G401 (cell line): ENCODE measurements around the gene ZNF212. TPM values are rescaled to one million over a fixed set of nuclear protein-coding genes. Genes with fewer than 3 reads are reported as not detected.

Experiments used
- DNase-seq: peaks from one replicate; pipeline ENCODE4 v3.0.0-alpha.2; 2015; ENCODE audit warnings: low spot score
- in situ Hi-C: cut with HindIII; loops from 2 replicates; pipeline ENCODE4 v1.10.0; 2016; ENCODE audit warnings: low sequenced_read_pairs, mixed read lengths
- total RNA-seq: library from RNA; depleted of rRNA; stranded (reverse); fragments of >200 nt; shearing (Covaris generic); gene quantifications from 2 replicates; pipeline ENCODE4 v1.2.3, GENCODE V29; 2014; rRNA removed

Gene ZNF212
- 11.6 and 15.9 TPM in 2 replicates for total RNA-seq

DNA sequence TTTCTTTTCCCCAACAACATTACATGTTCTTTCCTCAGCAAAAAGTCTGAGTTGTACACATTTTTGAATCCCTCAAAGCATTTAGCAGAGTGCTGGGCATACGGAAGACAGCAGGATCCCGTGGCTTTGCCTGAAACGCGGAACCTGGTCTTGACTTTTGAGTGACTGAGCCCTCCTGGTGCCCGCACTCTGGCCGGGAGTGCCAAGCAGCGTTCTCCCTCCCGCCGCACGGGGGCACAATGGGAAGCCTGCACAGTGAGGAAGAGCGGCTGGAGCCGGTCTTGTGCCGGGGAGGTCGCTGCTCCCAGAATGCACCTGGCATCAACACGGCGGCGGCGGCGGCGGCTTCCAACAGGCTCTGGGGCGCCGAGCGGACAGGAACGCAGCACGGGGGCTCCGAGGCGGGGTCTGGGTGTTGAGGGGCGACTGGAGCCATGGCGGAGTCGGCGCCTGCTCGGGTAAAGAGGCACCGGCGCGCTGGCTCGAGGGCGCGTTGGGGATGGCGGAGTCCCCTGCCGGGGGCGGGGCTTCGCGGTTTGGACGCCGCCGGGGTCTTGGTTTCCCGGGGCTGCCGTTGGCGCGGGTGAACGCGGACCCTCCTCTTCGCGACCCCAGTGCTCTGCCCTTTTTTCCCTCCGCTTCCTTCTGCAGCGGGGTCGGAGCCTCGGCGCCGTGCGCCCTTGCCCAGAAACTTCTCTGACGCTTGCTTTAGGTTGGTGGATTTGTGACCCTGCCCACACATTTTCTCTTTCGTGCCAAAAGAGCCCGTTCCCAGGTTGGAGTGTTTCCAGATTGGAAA lies at the start of gene ZNF212:
ZNF212 (plus strand) TSS at position 307 of the 799 bp plus-strand sequence; CDS start at position 435, 128 bp downstream.
- peak; percentile 92 for DNase-seq
- in situ Hi-C loops = no loop called here

DNA sequence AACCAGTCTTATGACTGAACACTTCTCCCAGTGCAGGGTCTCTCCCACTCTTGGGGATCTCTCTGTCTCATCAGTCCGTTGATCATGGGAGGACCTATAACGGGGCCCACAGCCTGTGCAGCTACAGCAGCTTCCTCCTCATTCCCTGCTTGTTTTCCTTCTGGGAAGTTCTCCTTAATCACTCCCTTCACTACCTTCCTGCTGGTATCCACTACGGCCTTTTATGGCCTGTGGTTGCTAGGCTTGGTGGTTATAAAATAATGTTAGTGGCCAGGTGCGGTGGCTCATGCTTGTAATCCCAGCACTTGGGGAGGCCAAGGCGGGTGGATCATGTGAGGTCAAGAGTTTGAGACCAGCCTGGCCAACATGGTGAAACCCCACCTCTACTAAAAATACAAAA lies 47.6 kb upstream of the ZNF212 start:
- DNase-seq = no peak
- in situ Hi-C loops = no loop called here

DNA sequence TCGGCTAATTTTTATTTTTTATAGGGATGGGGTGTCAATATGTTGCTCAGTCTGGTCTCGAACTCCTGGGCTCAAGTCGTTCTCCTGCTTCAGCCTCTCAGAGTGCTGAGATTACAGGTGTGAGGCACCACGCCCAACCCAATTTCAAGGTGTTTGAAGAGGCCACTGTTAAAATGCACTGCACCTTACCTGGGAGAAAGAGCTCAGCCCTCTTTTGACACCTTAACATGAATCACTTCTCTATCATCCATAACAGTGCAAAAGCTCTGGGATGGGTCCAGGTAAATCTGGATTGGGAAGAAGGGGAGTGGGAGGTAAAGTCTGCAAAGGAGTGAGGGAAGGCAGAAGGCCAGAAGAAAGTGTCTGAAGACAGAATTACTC lies 44.7 kb upstream of the ZNF212 start:
- in situ Hi-C loops = no loop called here
- no peak for DNase-seq

DNA sequence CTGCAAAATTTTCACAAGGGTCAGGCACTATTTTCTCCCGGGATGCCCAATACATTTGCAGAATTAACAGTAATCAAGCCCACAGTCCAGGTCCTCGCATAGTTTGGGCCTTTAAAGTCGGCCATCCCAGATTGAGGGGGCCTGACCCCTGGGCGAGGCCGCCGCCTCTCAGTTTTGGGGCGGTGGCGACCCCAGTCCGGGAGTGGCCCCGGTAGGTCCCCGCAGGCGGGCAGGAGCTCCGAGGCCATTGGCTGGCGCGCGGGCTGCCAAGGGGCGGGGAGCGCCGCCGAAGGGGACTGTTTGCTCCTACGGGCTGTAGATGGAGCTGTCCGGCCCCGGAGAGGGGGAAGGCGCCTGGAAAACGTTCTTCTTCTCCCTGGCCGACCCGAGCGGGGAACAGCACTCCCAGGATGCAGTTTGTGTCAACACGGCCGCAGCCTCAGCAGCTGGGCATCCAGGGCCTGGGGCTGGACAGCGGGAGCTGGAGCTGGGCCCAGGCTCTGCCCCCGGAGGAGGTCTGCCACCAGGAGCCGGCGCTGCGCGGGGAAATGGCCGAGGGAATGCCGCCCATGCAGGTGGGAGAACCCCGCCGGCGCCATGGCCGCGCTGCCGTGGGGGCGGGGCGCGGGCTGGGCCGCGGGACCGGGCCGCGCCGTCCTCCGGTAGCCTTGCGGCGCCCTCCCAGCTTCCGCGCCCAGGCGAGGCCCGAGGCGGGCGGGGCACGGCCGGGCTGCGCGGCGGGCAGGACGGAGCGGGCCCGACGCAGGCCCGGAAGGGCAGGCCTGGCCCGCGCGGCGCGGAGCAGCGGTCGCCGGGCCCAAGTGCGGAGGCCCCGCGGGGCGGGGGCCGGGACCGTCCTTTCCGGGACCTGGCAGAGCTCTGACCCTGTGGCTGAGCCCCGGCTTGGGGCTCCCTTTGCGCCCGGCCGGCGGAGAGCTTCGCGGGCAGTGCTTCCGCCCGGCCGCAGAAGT lies 44.0 kb upstream of the ZNF212 start, which contains the start of gene ZNF282:
ZNF282 (plus strand) TSS at position 367 of the 971 bp plus-strand sequence; CDS start at position 411, 44 bp downstream.
- DNase-seq = peak; percentile 91
- in situ Hi-C loops = no loop called here

DNA sequence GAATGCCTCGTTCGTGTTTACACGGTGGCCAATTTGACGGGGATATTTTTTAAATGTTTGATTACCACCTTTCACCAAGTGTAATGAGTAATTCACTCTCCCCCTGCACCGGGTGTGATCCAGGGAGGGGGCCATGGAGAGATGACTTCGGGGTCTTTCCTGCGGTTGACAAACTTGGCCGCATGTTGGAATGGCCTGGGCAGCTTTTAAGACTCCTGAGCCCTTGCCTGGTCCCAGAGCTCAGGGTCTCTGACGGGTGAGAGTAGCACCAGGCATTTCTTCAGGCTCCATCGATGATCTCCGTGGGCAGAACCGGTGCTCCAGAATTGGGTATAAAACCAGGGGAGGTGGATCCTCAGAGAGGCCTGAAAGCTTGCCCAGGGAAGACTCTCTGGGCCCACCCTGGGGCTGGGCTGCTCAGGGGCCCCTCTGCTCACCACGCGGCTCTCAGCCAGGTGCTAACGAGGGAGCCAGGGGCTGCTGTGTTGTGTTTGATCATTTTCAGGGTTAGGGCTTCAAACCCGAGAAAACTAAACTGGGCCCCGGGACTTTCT lies 43.2 kb upstream of the ZNF212 start:
- in situ Hi-C loops = no loop called here
- DNase-seq = no peak

DNA sequence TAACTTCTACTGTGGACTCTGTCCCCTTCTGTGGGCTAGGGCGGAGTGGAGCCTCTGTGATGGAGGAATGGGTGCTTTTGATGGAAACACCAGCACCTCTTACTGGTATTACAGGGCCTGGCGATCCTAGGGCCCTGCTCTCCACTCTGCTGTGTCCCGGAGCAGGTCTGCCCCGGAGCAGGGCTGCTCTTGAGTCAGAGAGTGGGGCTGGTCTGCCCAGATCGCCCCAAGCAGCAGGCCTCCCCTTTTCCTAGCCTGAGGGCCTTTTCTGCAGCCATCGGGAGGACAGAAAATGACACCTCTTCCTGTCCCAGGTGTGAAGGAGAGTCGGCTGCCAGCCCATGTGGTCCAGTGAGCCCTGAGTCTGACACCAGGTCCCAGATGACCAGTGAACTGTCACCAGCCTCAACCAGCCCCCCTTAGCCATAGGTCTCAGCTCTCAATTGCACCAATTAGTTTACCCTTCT lies 42.7 kb upstream of the ZNF212 start:
- in situ Hi-C loops = no loop called here
- DNase-seq = no peak

DNA sequence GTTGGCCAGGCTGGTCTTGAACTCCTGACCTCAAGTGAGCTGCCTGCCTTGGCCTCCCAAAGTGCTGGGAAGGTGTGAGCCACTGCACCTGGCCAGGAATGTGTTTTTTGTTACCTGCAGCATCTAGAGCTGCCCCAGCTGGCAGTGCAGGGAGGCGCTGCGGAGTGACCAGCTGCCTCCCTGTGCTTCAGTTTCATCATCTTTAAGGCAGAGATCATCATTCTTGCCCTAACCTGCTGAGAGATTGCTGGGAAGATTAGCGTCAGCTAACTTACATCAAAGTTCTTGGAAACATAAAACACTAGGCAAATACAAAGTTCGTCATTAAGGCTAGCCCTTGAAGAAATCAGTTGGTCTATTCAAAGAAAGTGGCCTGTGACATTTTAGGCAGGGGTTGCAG lies 41.8 kb upstream of the ZNF212 start:
- in situ Hi-C loops = no loop called here

DNA sequence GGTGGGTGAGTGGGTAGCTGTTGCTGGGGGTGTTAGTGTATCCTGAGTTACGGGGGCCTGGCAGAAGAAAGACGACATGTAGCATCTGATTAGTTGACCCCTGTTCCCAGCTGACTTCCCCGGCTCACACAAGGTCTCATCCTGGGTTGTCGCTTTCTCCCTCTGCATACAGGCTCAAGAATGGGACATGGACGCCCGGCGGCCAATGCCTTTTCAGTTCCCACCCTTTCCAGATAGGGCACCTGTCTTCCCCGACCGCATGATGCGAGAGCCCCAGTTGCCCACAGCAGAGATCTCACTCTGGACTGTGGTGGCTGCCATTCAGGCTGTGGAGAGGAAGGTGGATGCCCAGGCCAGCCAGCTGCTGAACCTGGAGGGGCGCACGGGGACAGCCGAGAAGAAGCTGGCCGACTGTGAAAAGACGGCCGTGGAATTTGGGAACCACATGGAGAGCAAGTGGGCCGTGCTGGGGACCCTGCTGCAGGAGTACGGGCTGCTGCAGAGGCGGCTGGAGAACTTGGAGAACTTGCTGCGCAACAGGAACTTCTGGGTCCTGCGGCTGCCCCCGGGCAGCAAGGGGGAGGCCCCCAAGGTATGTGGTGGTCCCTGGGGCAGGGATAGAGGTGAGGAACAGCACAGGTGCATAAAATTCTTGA lies 41.2 kb upstream of the ZNF212 start:
- in situ Hi-C loops = no loop called here
- no peak for DNase-seq

More for the DNA sequence above, 41.8 kb upstream of the ZNF212 start:
- no peak for DNase-seq

DNA sequence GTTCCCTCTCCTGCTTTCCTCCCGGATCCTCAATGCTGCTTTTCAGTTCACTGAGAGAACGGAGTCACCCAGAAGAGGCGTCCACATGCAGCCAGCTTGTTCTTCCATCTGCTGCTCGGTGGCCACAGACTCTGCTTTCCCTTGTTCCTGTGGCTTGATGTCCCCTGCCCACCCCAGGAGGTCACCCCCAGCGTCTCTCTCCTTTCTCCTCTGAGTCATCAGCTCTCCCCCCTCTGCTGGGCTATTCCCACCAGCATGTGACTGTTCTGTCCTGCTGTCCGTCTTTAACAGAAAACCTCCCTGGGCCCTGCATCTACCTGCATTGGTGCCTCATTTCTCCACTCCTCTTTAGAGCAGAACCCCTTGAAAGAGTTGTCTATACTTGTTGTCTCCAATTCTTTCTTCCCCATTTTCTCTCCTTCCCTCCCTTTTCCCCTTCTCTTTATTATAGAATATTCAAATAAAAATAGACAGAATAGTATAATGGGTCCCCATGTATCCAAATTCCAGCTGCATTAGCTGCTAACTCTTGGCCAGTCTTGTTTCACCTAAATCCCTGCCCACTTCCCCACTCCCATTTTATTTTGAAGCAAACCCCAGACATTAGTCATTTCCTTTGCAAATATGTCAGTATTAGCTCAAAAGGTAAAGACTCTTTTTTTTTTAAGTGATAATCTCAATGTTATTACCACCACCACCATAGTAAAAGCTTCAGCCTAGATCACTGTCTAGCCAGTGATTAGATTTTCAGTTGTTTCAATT lies 40.0 kb upstream of the ZNF212 start:
- in situ Hi-C loops = no loop called here

DNA sequence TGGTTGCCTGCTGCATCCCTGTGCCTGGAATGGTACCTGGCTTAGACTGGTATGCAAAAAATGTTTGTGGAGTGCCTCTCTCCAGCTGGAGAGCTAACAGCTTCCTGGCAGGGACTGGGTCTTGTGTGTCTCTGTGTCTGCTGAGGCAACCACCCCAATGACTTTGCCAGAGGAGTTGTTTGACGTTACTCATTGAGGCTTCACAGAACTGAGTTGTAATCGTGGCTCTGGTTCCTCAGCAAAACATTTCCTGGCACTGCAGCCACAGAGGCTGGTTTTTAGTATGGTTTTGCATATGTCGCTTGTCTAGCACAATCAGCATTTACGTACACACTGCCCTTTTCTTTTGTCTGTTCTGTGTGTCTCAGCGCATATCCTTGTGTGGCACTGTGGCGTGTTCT lies 36.6 kb upstream of the ZNF212 start:
- in situ Hi-C loops = no loop called here
- DNase-seq = no peak

More for the DNA sequence above, 40.0 kb upstream of the ZNF212 start:
- DNase-seq = no peak

DNA sequence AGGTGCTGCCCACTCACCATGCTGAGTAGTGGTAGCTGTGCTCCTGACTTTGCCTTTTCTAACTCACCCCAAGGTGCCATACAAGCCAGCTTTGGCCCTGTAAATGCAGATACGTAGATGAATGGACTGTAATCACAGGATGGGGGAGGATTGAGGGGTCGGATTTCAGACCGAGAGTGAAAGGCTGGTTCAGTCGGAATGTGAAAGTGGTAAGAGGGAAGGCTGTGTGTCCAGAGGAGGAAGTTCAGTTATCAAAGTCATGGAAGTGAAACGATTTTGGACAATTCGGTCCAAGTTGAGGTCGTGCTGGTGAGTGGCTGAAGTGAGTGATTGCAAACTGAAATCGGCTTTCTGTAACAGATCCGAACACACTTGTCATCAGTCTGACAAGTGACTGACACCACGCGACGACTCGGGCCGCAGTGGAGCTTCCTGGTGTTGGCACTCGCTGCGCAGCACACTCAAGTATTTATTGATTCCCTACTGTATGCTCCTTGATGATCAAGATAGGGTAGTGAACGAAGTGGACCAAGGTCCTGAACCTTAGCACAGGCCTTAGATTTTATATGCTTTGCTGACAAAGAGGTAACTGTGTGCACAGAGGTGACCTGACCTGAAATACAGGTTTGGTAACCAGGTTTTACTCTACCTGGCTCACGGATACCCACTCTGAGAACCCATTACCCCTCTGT lies 33.6 kb upstream of the ZNF212 start:
- no peak for DNase-seq
- in situ Hi-C loops = no loop called here

DNA sequence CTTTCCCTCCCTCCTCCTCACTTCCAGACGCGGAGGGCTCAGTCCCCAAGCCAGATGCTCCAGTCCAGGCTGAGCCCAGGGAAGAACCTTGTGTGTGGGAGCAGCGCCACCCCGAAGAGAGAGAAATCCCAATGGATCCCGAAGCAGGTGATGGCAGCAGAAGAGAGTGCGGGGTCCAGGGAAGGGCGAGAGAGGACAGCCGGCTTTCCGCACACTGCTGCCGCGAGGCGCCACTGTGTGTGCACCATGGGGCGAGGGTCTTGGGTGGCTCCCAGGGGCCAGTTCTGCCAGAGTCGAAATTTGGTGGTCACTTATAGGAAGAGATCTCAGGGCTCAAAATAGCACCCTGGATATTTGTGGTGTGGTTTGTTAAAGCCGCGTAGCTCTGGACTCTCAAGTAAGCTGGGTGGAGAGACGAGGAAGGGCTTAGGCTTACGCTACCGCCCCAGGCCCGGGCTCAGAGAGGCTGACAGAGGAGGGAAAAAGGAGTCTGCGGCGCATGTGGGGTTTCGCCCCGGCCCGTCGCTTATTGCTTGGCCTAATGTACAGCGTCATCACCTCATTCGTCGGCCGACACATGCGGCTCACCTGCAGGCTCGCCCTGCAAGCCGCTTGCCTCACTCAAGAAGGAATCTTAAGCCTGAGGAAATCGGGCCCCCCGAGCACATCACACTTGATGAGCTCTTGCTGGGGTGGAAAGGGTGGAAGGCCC lies 32.0 kb upstream of the ZNF212 start:
- in situ Hi-C loops = no loop called here
- no peak for DNase-seq

DNA sequence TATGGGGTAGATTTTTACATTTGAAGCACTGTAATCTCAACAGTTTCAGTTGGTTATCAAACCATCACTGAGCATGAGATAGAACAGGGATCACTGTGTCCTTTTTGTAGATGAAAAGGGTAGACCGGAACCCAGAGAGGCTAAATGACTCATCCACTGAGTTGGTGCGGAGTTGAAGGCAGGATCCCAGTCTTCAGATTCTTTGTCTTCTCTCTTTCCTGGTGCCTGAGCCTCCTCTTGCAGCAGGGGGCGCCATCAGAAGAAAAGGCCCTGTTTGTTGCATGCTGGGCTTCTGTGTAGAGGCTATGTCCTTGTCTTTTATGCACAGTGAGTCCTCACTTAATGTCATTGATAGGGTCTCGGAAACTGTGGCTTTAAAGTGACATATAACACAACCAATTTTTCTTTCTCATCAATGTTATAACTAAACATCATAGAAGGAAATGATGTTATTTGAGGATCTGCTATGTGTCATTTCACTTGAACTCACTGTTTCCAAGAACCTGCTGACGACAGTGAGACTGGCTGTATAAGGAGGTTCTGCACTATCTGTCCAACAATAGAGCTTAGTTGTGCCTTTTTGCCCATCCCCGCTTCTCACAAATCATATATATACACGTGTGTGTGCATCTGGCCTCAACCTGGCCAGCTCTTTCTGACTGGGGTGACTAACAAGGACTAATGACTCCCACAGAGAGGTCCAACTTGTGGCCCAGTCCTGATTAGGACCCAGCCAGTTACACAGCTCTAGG lies 29.8 kb upstream of the ZNF212 start:
- peak; percentile 23 for DNase-seq
- in situ Hi-C loops = no loop called here

DNA sequence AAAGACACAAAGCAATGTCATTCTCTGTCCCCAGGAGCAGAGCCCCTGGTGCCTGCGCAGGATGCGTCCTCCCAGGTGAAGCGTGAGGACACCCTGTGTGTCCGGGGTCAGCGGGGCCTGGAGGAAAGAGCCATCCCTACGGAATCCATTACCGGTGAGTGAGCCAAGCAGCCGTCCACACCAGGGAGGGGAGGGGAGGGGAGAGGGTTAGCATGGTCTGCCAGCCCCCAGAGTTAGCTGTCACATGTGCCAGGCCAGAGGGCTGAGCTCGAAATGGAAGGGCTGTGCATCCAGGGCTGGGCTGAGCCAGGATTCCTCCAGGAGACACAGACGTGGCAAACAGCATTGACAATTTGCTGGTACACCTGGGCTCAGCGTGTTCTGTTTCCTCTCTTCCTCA lies 28.9 kb upstream of the ZNF212 start:
- in situ Hi-C loops = no loop called here
- no peak for DNase-seq

DNA sequence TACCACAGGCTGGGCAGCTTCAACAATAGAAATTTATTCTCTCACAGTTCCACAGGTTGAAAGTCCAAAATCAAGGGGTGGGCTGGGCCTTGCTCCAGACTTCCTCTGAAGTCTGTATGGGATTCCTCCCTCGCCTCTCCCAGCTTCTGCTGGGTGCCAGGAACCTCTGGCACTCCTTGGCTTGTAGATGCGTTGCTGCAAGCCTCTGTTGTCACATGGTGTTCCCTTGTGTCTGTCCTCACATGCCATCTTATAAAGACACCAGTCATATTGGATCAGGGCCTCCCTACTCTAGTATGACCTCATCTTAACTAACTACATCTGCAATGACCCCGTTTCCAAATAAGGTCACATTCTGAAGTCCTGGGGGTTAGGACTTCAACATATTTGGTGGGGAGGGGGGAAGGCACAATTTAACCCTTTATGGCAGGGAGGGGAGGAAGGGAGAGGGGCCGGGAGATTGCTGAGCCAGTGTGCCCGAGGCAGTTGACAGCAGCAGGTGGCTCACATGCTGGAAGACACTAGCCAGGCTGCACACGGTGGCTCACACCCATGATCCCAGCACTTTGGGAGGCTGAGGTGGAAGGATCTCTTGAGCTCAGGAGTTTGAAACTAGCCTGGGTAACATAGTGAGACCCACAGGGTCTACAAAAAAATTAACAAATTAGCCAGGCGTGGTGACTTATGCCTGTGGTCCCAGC lies 25.3 kb upstream of the ZNF212 start:
- DNase-seq = no peak
- in situ Hi-C loops = no loop called here

DNA sequence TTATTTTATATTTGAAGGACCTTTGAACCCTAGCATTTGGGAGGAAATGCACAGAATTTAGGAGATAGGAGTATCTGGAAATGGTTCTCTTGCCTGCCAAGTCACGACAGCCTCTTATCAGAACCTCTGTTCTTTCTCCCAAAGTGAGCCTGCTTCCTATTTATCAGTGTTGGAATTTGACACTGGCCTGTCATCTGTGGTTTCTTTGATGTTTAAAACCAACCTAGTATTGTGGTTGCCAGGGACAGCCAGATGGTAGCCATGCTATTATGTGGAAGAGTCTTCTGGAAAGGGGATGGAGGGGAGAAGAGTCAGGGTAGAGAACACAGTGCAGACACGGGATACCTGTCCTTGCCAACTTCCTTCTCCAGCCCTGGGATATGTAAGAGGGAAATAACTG lies 23.0 kb upstream of the ZNF212 start:
- DNase-seq = no peak
- in situ Hi-C loops = no loop called here
